Spleen (tissue), 11 donors: Measurements from ENCODE around the gene TRAM2. TPM values are rescaled to one million over a fixed set of nuclear protein-coding genes. Genes with fewer than 3 reads are reported as not detected.

Experiments
- DNase-seq: peaks from one replicate; pipeline ENCODE4 v3.0.0-alpha.2; 2020
- H3K27ac ChIP-seq, 8 donors: fragments of 200-600 bp; sonication (generic) in 7 of 8; 1 replicate in 4 of 8; 2 replicates in 4 of 8; pipeline versions ENCODE4 v1.5.0 to v1.8.0; 2016 to 2021; ENCODE audit warnings: inconsistent platforms in 4 of 8, mild to moderate bottlenecking in 4 of 8, moderate library complexity in 1 of 8
- H3K27me3 ChIP-seq, 7 donors: fragments of 200-600 bp; sonication (generic) in 6 of 7; replicated peaks in 1 of 7; 1 replicate in 4 of 7; 2 replicates in 3 of 7; pipeline versions ENCODE4 v1.5.0 to v1.8.0; 2016 to 2021; ENCODE audit warnings: inconsistent platforms in 3 of 7, mild to moderate bottlenecking in 1 of 7
- H3K36me3 ChIP-seq, 6 donors: fragments of 200-600 bp; sonication (generic) in 5 of 6; 1 replicate in 4 of 6; 2 replicates in 2 of 6; pipeline versions ENCODE4 v1.5.0 to v1.8.0; 2016 to 2021; ENCODE audit warnings: inconsistent platforms in 2 of 6
- H3K4me1 ChIP-seq, 6 donors: fragments of 200-600 bp; sonication (generic) in 5 of 6; 1 replicate in 3 of 6; 2 replicates in 3 of 6; pipeline versions ENCODE4 v1.5.0 to v1.8.0; 2016 to 2021; ENCODE audit warnings: inconsistent platforms in 3 of 6
- H3K4me3 ChIP-seq, 8 donors: fragments of 200-600 bp; sonication (generic) in 7 of 8; 1 replicate in 4 of 8; 2 replicates in 4 of 8; pipeline versions ENCODE4 v1.5.0 to v1.8.0; 2016 to 2021; ENCODE audit warnings: inconsistent platforms in 4 of 8, mild to moderate bottlenecking in 4 of 8, moderate library complexity in 2 of 8
- H3K9me3 ChIP-seq, 8 donors: fragments of 200-600 bp; sonication (generic) in 7 of 8; 1 replicate in 4 of 8; 2 replicates in 4 of 8; pipeline versions ENCODE4 v1.5.0 to v1.8.0; 2016 to 2021; ENCODE audit warnings: inconsistent platforms in 4 of 8
- POLR2A ChIP-seq, 3 donors: fragments of 450-650 bp; IDR thresholded peaks; one replicate each; pipeline ENCODE4 v1.5.1; 2017; ENCODE audit warnings: antibody characterized with exemption in 3 of 3, mild to moderate bottlenecking in 1 of 3
- POLR2AphosphoS5 ChIP-seq, 3 donors: sonication (generic); formaldehyde crosslinking; IDR thresholded peaks; one replicate each; pipeline ENCODE4 v1.5.1; 2017; ENCODE audit warnings: antibody characterized with exemption in 3 of 3
- WGBS, 5 donors: extraction: QIAGEN DNeasy Blood & Tissue Kit in 3 of 5; methylation state at CpG; one replicate each; pipeline versions ENCODE4 v1.1.5 to v1.1.7; 2013 to 2018; 5-methylcytosine and 5-hydroxymethylcytosine counted together
- intact Hi-C: fragments of 100-400 bp; cut with DNase I; formaldehyde crosslinking; loops from one replicate; pipeline ENCODE4 v1.15.0; 2023; ENCODE audit warnings: low total_unique reads
- polyA plus RNA-seq, 3 donors: library from polyadenylated mRNA; stranded (reverse); fragments of 200-250 nt; gene quantifications; one replicate each; pipeline ENCODE4 v1.2.1, GENCODE V29; 2013
- total RNA-seq, 7 donors: library from RNA; depleted of rRNA in 3 of 7; stranded (reverse); fragments of >200 nt in 3 of 7; fragmentation: NEBNext Ultra II Directional in 4 of 7; extraction: Animal tissue kit (Norgen Biotek cat#: 25700) in 4 of 7; gene quantifications; one replicate each; pipeline versions ENCODE4 v1.1.0 to v1.2.1, GENCODE V29; 2016 to 2021
- TF ChIP-seq, protein P1 (sequence below), 11 experiments: fragments of 200-600 bp in 7 of 11; fragments of 450-650 bp in 4 of 11; sonication (generic) in 4 of 11; IDR thresholded peaks in 8 of 11; conservative IDR thresholded peaks in 3 of 11; 1 replicate in 7 of 11; 2 replicates in 4 of 11; pipeline versions ENCODE4 v1.4.0 to v1.8.0; 2016 to 2021; ENCODE audit warnings: antibody characterized with exemption in 11 of 11, inconsistent platforms in 4 of 11, mild to moderate bottlenecking in 1 of 11
- donor health status: healthy with polysubstance abuse.
- donor health status: DM: no; HTN: no; CAD: no; lungs with moderate emphysema.
- donor health status: DM: no; HTN: no; CAD: no.
- donor health status: Bipolar disorder and iron deficiency.
- donor health status: healthy.
- donor health status: DM: no; HTN: no; CAD: no.
- donor health status: DM: yes; HTN: yes; CAD: no.

Gene TRAM2
- total and polyA plus RNA-seq, 10 donors: 1.8 to 47.7 (median 32.3) TPM

DNA sequence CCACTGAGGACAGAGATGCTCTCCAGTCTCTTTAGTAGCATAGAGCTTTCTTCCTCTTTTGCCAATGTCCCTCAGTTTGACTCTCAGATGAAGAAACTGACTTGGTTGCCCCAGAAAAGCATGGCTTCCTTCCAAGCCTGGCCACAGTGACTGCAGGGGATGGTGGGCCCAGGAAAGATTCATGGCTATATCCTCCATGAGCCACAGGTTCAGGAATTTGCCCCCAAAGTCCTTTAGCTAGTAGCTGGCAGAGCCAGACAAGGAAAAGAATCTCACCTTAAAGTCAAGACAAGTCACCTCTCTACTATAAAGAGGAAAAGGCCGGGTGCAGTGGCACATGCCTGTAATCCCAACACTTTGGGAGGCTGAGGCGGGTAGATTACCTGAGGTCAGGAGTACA lies 43.4 kb downstream of the TRAM2 start:
- no peak for DNase-seq
- Histone ChIP-seq H3K27ac (peak overlapping the region in 1 of 8 donors; percentile 1), H3K4me3 (no peak overlapping the region), H3K27me3 (no peaks in the 10 kb centered on the region), H3K4me1 (peaks cover 6 to 41% (median 26%) of the 10 kb centered on the region in 6 donors), H3K36me3 (peaks cover 0 to 53% (median 12%) of the 10 kb centered on the region in 6 donors), H3K9me3 (no peaks in the 10 kb centered on the region)
- TF ChIP-seq POLR2AphosphoS5 (IDR thresholded peaks at IDR 0.05) (no peak), POLR2A (IDR thresholded peaks at IDR 0.05) (no peak)
- TF ChIP-seq, protein P1, sequence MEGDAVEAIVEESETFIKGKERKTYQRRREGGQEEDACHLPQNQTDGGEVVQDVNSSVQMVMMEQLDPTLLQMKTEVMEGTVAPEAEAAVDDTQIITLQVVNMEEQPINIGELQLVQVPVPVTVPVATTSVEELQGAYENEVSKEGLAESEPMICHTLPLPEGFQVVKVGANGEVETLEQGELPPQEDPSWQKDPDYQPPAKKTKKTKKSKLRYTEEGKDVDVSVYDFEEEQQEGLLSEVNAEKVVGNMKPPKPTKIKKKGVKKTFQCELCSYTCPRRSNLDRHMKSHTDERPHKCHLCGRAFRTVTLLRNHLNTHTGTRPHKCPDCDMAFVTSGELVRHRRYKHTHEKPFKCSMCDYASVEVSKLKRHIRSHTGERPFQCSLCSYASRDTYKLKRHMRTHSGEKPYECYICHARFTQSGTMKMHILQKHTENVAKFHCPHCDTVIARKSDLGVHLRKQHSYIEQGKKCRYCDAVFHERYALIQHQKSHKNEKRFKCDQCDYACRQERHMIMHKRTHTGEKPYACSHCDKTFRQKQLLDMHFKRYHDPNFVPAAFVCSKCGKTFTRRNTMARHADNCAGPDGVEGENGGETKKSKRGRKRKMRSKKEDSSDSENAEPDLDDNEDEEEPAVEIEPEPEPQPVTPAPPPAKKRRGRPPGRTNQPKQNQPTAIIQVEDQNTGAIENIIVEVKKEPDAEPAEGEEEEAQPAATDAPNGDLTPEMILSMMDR (IDR thresholded peaks at IDR 0.05 in 8 of 11, conservative IDR thresholded peaks at IDR 0.05 in 3 of 11): no peak
- intact Hi-C loops: no loop called here
- 92 to 100% (median 96%) methylated on average over 2 of the region's 2 CpGs for WGBS, 5 donors

DNA sequence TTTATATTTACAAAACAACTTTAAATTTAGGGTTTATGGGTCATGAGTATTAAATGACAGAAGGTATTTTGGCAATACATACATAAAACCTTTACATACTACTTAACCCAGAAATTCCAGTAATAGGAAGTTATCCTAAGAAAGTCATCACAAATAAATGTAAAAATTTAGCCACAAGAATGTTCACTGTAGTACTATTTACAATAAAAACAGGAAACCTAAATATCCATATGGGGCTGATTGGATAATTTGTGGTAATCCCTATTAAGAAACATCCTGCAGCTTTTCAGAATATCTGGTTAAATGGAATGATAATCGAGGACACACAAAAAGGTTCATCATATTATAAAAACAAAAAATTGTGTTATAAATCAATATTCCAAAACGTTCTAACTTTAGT lies 44.4 kb downstream of the TRAM2 start:
- Histone ChIP-seq H3K36me3 (peaks cover 0 to 60% (median 12%) of the 10 kb centered on the region in 6 donors), H3K9me3 (no peaks in the 10 kb centered on the region), H3K27me3 (no peaks in the 10 kb centered on the region), H3K4me1 (peaks cover 3 to 30% (median 15%) of the 10 kb centered on the region in 6 donors), H3K4me3 (no peak overlapping the region), H3K27ac (peak overlapping the region in 1 of 8 donors; percentile 27)
- 83 to 92% (median 87%) methylated on average over 2 of the region's 2 CpGs for WGBS, 5 donors
- TF ChIP-seq, protein P1 (IDR thresholded peaks at IDR 0.05 in 8 of 11, conservative IDR thresholded peaks at IDR 0.05 in 3 of 11): no peak
- TF ChIP-seq POLR2AphosphoS5 (IDR thresholded peaks at IDR 0.05): no peak
- TF ChIP-seq POLR2A (IDR thresholded peaks at IDR 0.05): no peak
- intact Hi-C loops: no loop called here
- DNase-seq: no peak

DNA sequence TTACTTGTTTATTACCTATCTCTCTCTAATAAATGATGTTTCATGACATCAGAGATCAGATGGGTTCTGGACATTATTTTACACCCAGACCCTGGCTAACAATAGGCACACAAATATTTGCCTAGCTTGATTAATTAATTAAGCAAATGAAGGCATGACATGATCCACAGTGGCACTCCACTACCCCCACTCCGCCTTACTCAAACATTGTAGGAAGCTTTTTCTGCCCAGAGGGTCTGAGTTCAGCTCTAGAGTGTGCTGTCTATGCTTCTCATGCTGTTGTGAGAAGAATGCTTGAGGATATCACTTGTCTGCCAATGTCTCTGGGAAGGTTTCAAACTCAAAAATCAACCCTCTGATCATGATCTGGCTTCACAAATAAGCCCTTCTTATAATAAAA lies 45.0 kb downstream of the TRAM2 start:
- DNase-seq: no peak
- intact Hi-C loops: no loop called here
- Histone ChIP-seq H3K27ac (peak overlapping the region in 1 of 8 donors; percentile 27), H3K4me1 (peaks cover 0 to 24% (median 10%) of the 10 kb centered on the region in 6 donors), H3K27me3 (no peaks in the 10 kb centered on the region), H3K4me3 (no peak overlapping the region), H3K36me3 (peaks cover 0 to 60% (median 12%) of the 10 kb centered on the region in 6 donors), H3K9me3 (no peaks in the 10 kb centered on the region)
- WGBS, 5 donors: 88 to 100% (median 100%) methylated on average over 1 of the region's 1 CpG
- TF ChIP-seq, protein P1 (IDR thresholded peaks at IDR 0.05 in 8 of 11, conservative IDR thresholded peaks at IDR 0.05 in 3 of 11): no peak
- TF ChIP-seq POLR2AphosphoS5 (IDR thresholded peaks at IDR 0.05) (no peak), POLR2A (IDR thresholded peaks at IDR 0.05) (no peak)

DNA sequence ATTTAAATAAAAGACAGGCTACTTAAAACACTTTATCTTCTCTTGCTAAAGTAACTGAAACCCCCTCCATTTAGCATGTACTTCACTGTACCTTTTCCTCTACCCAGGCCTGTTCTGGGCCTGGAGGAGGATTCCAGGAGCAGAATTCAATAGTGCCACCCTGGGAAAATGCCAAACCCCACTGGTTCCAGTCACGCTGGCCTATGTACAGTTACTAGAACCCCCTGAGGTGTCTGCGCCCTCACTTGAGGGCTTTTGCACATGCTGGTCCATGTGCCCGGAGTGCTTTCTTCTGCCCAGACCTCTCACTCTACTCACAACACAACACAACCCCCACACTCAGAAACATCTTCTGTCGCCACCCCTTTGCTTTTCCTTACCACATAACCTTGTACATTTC lies 45.5 kb downstream of the TRAM2 start:
- H3K9me3 ChIP-seq: no peaks in the 10 kb centered on the region
- peaks cover 0 to 63% (median 12%) of the 10 kb centered on the region in 6 donors for H3K36me3 ChIP-seq
- intact Hi-C loops: no loop called here
- WGBS, 5 donors: 92 to 96% (median 95%) methylated on average over 4 of the region's 4 CpGs
- DNase-seq: no peak
- TF ChIP-seq, protein P1 (IDR thresholded peaks at IDR 0.05 in 8 of 11, conservative IDR thresholded peaks at IDR 0.05 in 3 of 11): no peak
- TF ChIP-seq POLR2A (IDR thresholded peaks at IDR 0.05): no peak
- TF ChIP-seq POLR2AphosphoS5 (IDR thresholded peaks at IDR 0.05): no peak
- H3K4me3 ChIP-seq: no peak overlapping the region
- no peaks in the 10 kb centered on the region for H3K27me3 ChIP-seq
- H3K27ac ChIP-seq: peak overlapping the region in 1 of 8 donors; percentile 27
- peaks cover 0 to 20% (median 5%) of the 10 kb centered on the region in 6 donors for H3K4me1 ChIP-seq
